Breast epithelium (tissue), 3 donors: ENCODE data around the gene WDR1.

ENCODE experiments used
- CTCF ChIP-seq, 3 donors: fragments of 450-650 bp; IDR thresholded peaks; one replicate each; pipeline ENCODE4 v1.5.1; 2016 to 2017; ENCODE audit warnings: antibody characterized with exemption in 3 of 3, mild to moderate bottlenecking in 3 of 3, moderate library complexity in 3 of 3
- POLR2A ChIP-seq: fragments of 450-650 bp; IDR thresholded peaks from one replicate; pipeline ENCODE4 v1.6.1; 2016; ENCODE audit warnings: antibody characterized with exemption, mild to moderate bottlenecking, moderate library complexity

DNA sequence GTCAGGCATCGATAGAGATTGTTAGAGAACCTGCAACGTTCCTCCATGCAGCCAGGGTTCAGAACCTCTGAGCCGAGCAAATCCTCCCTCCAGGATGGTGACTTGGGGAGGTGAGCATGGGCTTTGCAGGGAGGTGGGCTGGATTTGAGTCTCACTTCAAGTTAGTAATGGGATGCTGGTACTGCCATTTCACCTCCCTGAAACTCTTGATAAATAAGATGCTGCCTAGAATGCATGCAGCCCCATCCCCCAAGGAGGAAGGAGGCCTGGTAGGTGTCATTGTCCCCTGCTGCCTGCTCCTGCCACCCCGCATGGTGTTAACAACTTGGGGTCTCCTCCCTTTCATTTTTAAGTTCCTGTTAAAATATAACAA, 59.6 kb downstream of the WDR1 start:
- TF ChIP-seq CTCF (IDR thresholded peaks at IDR 0.05) (no peak), POLR2A (no peak)
